Panc1 (cell line): ENCODE results near the gene LIPE. TPM values are rescaled to one million over a fixed set of nuclear protein-coding genes. Genes with fewer than 3 reads are reported as not detected.

Experiments
- ATAC-seq: fragments of 200-7000 bp; cut with Tn5 transposase; 2 replicates; pipeline ENCODE4 v1.9.1; 2020; ENCODE audit warnings: mild to moderate bottlenecking, moderate library complexity
- BruUV-seq: library from RNA; stranded (reverse); fragments of 400-500 nt; replicated peaks from 2 replicates; lab custom pipeline; 2021; lab: Mats Ljungman, UMichigan
- CTCF ChIA-PET: fragments of 300-600 bp; sonication (Branson Sonifier 250); formaldehyde crosslinking; loops from one replicate; lab custom pipeline; 2022; ENCODE audit warnings: antibody characterized with exemption; lab: Charles Lee
- POLR2A ChIA-PET: fragments of 300-600 bp; sonication (Branson Sonifier 250); formaldehyde crosslinking; loops from one replicate; lab custom pipeline; 2022; ENCODE audit warnings: antibody characterized with exemption; lab: Charles Lee
- DNase-seq: peaks from one replicate; pipeline ENCODE4 v3.0.0-alpha.2; 2010; ENCODE audit warnings: low read depth, low spot score
- H3K27ac ChIP-seq: 2 replicates; pipeline ENCODE4 v1.5.1; 2011; ENCODE audit warnings: mild to moderate bottlenecking, low read length, inconsistent platforms
- H3K27me3 ChIP-seq: fragments of 200-500 bp; sonication (Bioruptor generic); 2 replicates; pipeline ENCODE4 v1.6.0; 2014; ENCODE audit warnings: low read length, inconsistent platforms; ENCODE audit not compliant: control insufficient read depth, insufficient read depth
- H3K36me3 ChIP-seq: fragments of 200-500 bp; sonication (Bioruptor generic); 2 replicates; pipeline ENCODE4 v1.5.1; 2014; ENCODE audit warnings: inconsistent platforms, mild to moderate bottlenecking, low read length, moderate library complexity; ENCODE audit not compliant: control insufficient read depth, insufficient read depth
- H3K4me1 ChIP-seq: 2 replicates; pipeline ENCODE4 v1.5.1; 2011; ENCODE audit warnings: inconsistent platforms, mild to moderate bottlenecking, low read length, moderate library complexity; ENCODE audit not compliant: control insufficient read depth, insufficient read depth
- H3K4me3 ChIP-seq, 2 experiments: 2 replicates each; pipeline ENCODE4 v1.5.1; 2011 to 2012; ENCODE audit warnings: low read depth in 2 of 2, low read length in 2 of 2, mild to moderate bottlenecking in 2 of 2, inconsistent platforms in 1 of 2, moderate library complexity in 1 of 2
- H3K9me3 ChIP-seq: fragments of 200-500 bp; sonication (Bioruptor generic); 2 replicates; pipeline ENCODE4 v1.5.1; 2014; ENCODE audit warnings: low read depth, mild to moderate bottlenecking, inconsistent platforms, low read length, moderate library complexity; ENCODE audit not compliant: control insufficient read depth, insufficient read depth
- POLR2AphosphoS5 ChIP-seq: IDR thresholded peaks from 2 replicates; pipeline ENCODE4 v1.6.1; 2012; ENCODE audit warnings: mild to moderate bottlenecking, low read depth, low read length, moderate library complexity
- SIN3A ChIP-seq: IDR thresholded peaks from 2 replicates; pipeline ENCODE4 v1.6.1; 2012; ENCODE audit warnings: low read depth, mild to moderate bottlenecking, low read length, moderate library complexity, borderline replicate concordance; ENCODE audit not compliant: insufficient read depth
- TCF7L2 ChIP-seq: IDR thresholded peaks from 2 replicates; pipeline ENCODE4 v1.6.1; 2011; ENCODE audit warnings: mild to moderate bottlenecking, low read depth, low read length, inconsistent platforms
- in situ Hi-C: cut with HindIII; loops from 2 replicates; pipeline ENCODE4 v1.10.0; 2016; ENCODE audit warnings: low sequenced_read_pairs, low pct_unique_long_range_greater_than_20kb
- intact Hi-C: fragments of 100-400 bp; cut with micrococcal nuclease; formaldehyde crosslinking; loops from one replicate; pipeline ENCODE4 v1.10.0; 2022; ENCODE audit not compliant: unreplicated experiment
- total RNA-seq: library from RNA; stranded (reverse); gene quantifications from one replicate; pipeline ENCODE4 v1.2.1, GENCODE V29; 2021; ENCODE audit not compliant: unreplicated experiment
- TF ChIP-seq, protein P1 (sequence below), 2 experiments: IDR thresholded peaks; 2 replicates each; pipeline ENCODE4 v1.6.1; 2011 to 2012; ENCODE audit warnings: low read depth in 2 of 2, control low read depth in 1 of 2, low read length in 1 of 2, mild to moderate bottlenecking in 1 of 2, moderate library complexity in 1 of 2; ENCODE audit not compliant: insufficient read depth in 1 of 2
- TF ChIP-seq, protein P2 (sequence below): fragments of 450-650 bp; IDR thresholded peaks from 2 replicates; pipeline ENCODE4 v1.5.1; 2017; ENCODE audit warnings: mild to moderate bottlenecking

Gene LIPE
- total RNA-seq, 1 experiment from 2014 or later = 3.4 TPM

DNA sequence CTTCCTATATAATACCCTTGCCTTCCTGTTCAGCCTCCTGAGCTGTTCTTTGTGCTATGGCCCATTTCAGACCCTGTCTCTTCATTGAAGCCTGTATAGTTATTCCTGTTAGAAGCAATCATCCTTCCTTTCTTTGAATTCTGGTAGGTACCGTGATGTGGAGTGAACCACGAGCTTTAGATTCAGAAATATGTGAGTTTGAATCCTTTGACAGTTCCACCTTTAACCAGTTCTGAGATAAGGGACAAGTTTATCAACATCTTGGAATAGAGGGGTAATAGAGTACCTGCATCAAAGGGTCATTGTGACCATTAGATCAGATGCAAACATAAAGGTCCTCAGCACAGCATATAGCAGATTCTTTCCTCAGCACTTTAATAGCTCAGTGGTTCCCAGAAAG, 27.9 kb upstream of the LIPE start:
- in situ Hi-C loops (no loop called here), intact Hi-C loops (no loop called here)
- TF ChIP-seq SIN3A = no peak
- Histone ChIP-seq H3K27me3 (no peaks in the 10 kb centered on the region), H3K36me3 (no peaks in the 10 kb centered on the region), H3K4me1 (no peaks in the 10 kb centered on the region), H3K4me3 (no peak overlapping the region), H3K9me3 (no peaks in the 10 kb centered on the region), H3K27ac (no peak overlapping the region)
- ChIA-PET POLR2A (no interaction called here), CTCF (interaction anchor here (1.4 kb wide), 1 partner anchor 82 kb away, joined by 3 read pairs; no protein-coding TSS in a partner anchor)
- no TSS peak for BruUV-seq
- ATAC-seq = no peak
- no peak for DNase-seq

DNA sequence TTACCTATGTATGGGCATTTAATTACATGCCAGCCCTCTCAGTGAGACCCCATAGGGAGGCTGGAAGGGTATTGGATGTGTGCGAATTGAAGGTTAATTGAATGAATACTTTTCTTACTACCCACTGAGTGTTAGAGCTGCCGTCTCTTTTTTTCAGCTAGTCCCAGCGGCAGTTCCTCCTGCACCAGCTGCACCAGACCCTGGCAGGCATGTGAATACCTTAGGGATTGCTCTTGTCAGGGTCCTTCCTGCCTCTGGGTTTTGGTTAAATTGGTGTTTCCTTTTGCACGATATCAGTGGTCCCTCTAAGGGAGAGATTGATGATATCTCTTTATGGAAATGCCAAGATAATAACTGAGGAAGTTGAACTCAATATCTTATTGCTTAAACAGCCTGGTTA, 25.4 kb upstream of the LIPE start:
- ChIA-PET POLR2A (interaction anchor here (0.6 kb wide), 1 partner anchor 70 kb away, joined by 14 read pairs; no protein-coding TSS in a partner anchor), CTCF (interaction anchor here (0.6 kb wide), 1 partner anchor 346 kb away, joined by 8 read pairs; no protein-coding TSS in a partner anchor)
- no TSS peak for BruUV-seq
- intact Hi-C loops = loop anchor here (5.0 kb wide), 1 partner anchor 90 kb away; no protein-coding TSS in a partner anchor
- Histone ChIP-seq H3K4me1 (no peaks in the 10 kb centered on the region), H3K36me3 (no peaks in the 10 kb centered on the region), H3K27ac (no peak overlapping the region), H3K4me3 (no peak overlapping the region), H3K27me3 (no peaks in the 10 kb centered on the region), H3K9me3 (no peaks in the 10 kb centered on the region)
- TF ChIP-seq TCF7L2 (no peak), SIN3A (no peak)
- TF ChIP-seq, protein P1, sequence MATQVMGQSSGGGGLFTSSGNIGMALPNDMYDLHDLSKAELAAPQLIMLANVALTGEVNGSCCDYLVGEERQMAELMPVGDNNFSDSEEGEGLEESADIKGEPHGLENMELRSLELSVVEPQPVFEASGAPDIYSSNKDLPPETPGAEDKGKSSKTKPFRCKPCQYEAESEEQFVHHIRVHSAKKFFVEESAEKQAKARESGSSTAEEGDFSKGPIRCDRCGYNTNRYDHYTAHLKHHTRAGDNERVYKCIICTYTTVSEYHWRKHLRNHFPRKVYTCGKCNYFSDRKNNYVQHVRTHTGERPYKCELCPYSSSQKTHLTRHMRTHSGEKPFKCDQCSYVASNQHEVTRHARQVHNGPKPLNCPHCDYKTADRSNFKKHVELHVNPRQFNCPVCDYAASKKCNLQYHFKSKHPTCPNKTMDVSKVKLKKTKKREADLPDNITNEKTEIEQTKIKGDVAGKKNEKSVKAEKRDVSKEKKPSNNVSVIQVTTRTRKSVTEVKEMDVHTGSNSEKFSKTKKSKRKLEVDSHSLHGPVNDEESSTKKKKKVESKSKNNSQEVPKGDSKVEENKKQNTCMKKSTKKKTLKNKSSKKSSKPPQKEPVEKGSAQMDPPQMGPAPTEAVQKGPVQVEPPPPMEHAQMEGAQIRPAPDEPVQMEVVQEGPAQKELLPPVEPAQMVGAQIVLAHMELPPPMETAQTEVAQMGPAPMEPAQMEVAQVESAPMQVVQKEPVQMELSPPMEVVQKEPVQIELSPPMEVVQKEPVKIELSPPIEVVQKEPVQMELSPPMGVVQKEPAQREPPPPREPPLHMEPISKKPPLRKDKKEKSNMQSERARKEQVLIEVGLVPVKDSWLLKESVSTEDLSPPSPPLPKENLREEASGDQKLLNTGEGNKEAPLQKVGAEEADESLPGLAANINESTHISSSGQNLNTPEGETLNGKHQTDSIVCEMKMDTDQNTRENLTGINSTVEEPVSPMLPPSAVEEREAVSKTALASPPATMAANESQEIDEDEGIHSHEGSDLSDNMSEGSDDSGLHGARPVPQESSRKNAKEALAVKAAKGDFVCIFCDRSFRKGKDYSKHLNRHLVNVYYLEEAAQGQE (IDR thresholded peaks at IDR 0.05; ENCODE audit: insufficient read depth in 1 of 2, low read depth in 2 of 2, low read length in 1 of 2) = no peak
- TF ChIP-seq, protein P2, sequence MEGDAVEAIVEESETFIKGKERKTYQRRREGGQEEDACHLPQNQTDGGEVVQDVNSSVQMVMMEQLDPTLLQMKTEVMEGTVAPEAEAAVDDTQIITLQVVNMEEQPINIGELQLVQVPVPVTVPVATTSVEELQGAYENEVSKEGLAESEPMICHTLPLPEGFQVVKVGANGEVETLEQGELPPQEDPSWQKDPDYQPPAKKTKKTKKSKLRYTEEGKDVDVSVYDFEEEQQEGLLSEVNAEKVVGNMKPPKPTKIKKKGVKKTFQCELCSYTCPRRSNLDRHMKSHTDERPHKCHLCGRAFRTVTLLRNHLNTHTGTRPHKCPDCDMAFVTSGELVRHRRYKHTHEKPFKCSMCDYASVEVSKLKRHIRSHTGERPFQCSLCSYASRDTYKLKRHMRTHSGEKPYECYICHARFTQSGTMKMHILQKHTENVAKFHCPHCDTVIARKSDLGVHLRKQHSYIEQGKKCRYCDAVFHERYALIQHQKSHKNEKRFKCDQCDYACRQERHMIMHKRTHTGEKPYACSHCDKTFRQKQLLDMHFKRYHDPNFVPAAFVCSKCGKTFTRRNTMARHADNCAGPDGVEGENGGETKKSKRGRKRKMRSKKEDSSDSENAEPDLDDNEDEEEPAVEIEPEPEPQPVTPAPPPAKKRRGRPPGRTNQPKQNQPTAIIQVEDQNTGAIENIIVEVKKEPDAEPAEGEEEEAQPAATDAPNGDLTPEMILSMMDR = no peak
- ATAC-seq (no peak), DNase-seq (no peak)
- in situ Hi-C loops = no loop called here

DNA sequence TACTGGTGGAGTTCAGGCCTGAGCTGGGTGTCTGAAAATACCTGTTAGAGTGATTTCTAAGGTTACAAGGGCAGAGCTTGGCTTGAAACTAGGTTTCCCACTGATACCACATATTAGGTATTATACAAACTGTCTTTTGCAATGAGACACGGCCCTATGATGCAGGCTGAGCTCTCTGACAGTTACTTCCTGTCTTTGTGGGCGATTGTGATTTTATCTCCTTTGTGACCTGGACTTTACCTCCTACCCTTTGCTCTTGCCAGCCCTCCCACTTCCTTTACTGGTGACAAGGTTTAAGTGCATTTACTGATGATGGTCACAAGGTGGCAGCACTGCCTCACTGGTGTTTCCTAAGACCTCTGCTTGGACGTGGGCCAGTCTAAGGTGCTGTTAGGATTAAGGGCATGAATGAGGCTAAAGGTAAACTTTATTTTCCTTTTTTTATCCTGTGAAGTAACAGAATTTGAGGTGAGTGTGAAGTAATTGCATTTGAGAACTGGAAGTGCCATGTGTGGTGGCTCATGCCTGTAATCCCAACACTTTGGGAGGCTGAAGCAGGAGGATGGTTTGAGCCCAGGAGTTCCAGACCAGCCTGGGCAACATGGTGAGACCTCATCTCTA, 23.2 kb upstream of the LIPE start:
- Histone ChIP-seq H3K4me1 (no peaks in the 10 kb centered on the region), H3K9me3 (no peaks in the 10 kb centered on the region), H3K27me3 (no peaks in the 10 kb centered on the region), H3K36me3 (no peaks in the 10 kb centered on the region), H3K27ac (no peak overlapping the region), H3K4me3 (no peak overlapping the region)
- ChIA-PET CTCF (interaction anchor here (0.9 to 1.0 kb wide), 2 partner anchors 11 to 79 kb away, joined by 3 read pairs; no protein-coding TSS in a partner anchor), POLR2A (no interaction called here)
- intact Hi-C loops (loop anchor here (2.0 to 5.0 kb wide), 2 partner anchors 78 to 92 kb away; partner anchors contain the start of gene CEACAM1), in situ Hi-C loops (no loop called here)
- TF ChIP-seq POLR2AphosphoS5 = no peak
- TF ChIP-seq, protein P2 = peak; percentile 85
- TF ChIP-seq, protein P1 (IDR thresholded peaks at IDR 0.05; ENCODE audit: insufficient read depth in 1 of 2, low read depth in 2 of 2, low read length in 1 of 2) = no peak
- no peak for TF ChIP-seq SIN3A
- no peak for TF ChIP-seq TCF7L2
- no TSS peak for BruUV-seq
- ATAC-seq (peak; percentile 83), DNase-seq (no peak)
